ENCODE data around the gene NFE2L2.

The NFE2L2 gene

GRCh38 chr2:177291701-177292100 is 27.2 kb upstream of the NFE2L2 start:
- H3K9me3 ChIP-seq (ENCODE audit: control insufficient read depth, insufficient read depth, low read depth, low read length): no peaks in the 10 kb centered on the region
- H3K4me1 ChIP-seq (ENCODE audit: control insufficient read depth, insufficient read depth, low read length): no peaks in the 10 kb centered on the region
- no peak overlapping the region for H3K27ac ChIP-seq (ENCODE audit: low read depth, low read length)
- no peak overlapping the region for H3K9ac ChIP-seq (ENCODE audit: low read length)
- no peaks in the 10 kb centered on the region for H3K27me3 ChIP-seq (ENCODE audit: control insufficient read depth, insufficient read depth, low read length)
- no peaks in the 10 kb centered on the region for H3K36me3 ChIP-seq (ENCODE audit: control insufficient read depth, insufficient read depth, low read length)
- H3K4me3 ChIP-seq (ENCODE audit: low read depth, low read length): no peak overlapping the region

GRCh38 chr2:177289824-177290628 is 25.5 kb upstream of the NFE2L2 start:
- Histone ChIP-seq H3K4me3 (ENCODE audit: low read depth, low read length) (no peak overlapping the region), H3K36me3 (ENCODE audit: control insufficient read depth, insufficient read depth, low read length) (no peaks in the 10 kb centered on the region), H3K9ac (ENCODE audit: low read length) (no peak overlapping the region), H3K27ac (ENCODE audit: low read depth, low read length) (no peak overlapping the region), H3K4me1 (ENCODE audit: control insufficient read depth, insufficient read depth, low read length) (no peaks in the 10 kb centered on the region), H3K27me3 (ENCODE audit: control insufficient read depth, insufficient read depth, low read length) (no peaks in the 10 kb centered on the region), H3K9me3 (ENCODE audit: control insufficient read depth, insufficient read depth, low read depth, low read length) (no peaks in the 10 kb centered on the region)

GRCh38 chr2:177287814-177288213 is 23.3 kb upstream of the NFE2L2 start:
- Histone ChIP-seq H3K36me3 (ENCODE audit: control insufficient read depth, insufficient read depth, low read length) (no peaks in the 10 kb centered on the region), H3K4me1 (ENCODE audit: control insufficient read depth, insufficient read depth, low read length) (no peaks in the 10 kb centered on the region), H3K9me3 (ENCODE audit: control insufficient read depth, insufficient read depth, low read depth, low read length) (no peaks in the 10 kb centered on the region), H3K4me3 (ENCODE audit: low read depth, low read length) (no peak overlapping the region), H3K27ac (ENCODE audit: low read depth, low read length) (no peak overlapping the region), H3K9ac (ENCODE audit: low read length) (no peak overlapping the region), H3K27me3 (ENCODE audit: control insufficient read depth, insufficient read depth, low read length) (no peaks in the 10 kb centered on the region)

- Histone ChIP-seq H3K9ac (ENCODE audit: low read length) (no peak overlapping the region), H3K4me1 (ENCODE audit: control insufficient read depth, insufficient read depth, low read length) (no peaks in the 10 kb centered on the region), H3K4me3 (ENCODE audit: low read depth, low read length) (no peak overlapping the region), H3K27ac (ENCODE audit: low read depth, low read length) (no peak overlapping the region), H3K36me3 (ENCODE audit: control insufficient read depth, insufficient read depth, low read length) (no peaks in the 10 kb centered on the region), H3K9me3 (ENCODE audit: control insufficient read depth, insufficient read depth, low read depth, low read length) (no peaks in the 10 kb centered on the region), H3K27me3 (ENCODE audit: control insufficient read depth, insufficient read depth, low read length) (no peaks in the 10 kb centered on the region)
These were observed 21.6 kb upstream of the NFE2L2 start for GRCh38 chr2:177285892-177286715.

DNA sequence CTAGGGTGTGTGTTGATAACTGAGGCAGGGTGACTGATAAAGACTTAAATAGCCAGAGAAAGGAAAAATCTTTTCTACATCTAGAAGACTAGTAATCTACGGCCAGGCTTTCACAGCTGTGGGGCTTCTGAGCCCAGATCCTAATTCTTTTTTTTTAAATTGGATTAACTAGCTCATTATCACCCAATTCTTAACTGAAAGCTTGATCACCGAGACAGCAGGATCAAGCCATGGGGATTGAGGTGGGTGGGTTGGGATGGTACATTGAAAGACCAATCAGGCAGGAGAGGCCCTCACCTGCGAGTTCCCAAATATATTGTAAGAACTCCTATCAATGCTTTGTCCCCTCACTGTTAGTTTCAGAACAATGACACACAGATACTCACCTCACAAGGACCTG is 20.0 kb upstream of the NFE2L2 start:
- no peaks in the 10 kb centered on the region for H3K4me1 ChIP-seq (ENCODE audit: control insufficient read depth, insufficient read depth, low read length)

DNA sequence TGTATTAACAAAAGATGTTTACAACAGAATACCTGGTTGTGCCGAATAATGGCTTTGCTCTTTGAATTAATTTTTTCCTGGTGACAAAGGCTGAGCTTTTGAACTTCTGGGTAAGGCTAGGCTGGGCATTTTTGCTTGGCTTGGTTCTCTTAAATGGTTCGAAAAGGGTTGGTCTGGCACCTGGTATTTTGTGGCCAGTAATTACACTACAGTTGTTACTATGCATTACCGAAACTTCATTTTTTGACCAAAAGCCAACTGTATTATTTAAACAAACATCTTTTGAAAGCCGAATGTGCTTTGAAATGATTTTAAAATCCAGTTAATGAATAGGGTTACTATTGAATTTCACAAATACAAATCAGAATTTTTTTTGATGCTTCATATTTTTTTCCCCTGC is 19.4 kb upstream of the NFE2L2 start:
- Histone ChIP-seq H3K9ac (ENCODE audit: low read length) (no peak overlapping the region), H3K36me3 (ENCODE audit: control insufficient read depth, insufficient read depth, low read length) (no peaks in the 10 kb centered on the region), H3K27me3 (ENCODE audit: control insufficient read depth, insufficient read depth, low read length) (no peaks in the 10 kb centered on the region), H3K27ac (ENCODE audit: low read depth, low read length) (no peak overlapping the region), H3K4me3 (ENCODE audit: low read depth, low read length) (no peak overlapping the region), H3K4me1 (ENCODE audit: control insufficient read depth, insufficient read depth, low read length) (no peaks in the 10 kb centered on the region), H3K9me3 (ENCODE audit: control insufficient read depth, insufficient read depth, low read depth, low read length) (no peaks in the 10 kb centered on the region)

More for the DNA sequence above, 20.0 kb upstream of the NFE2L2 start:
- Histone ChIP-seq H3K36me3 (ENCODE audit: control insufficient read depth, insufficient read depth, low read length) (no peaks in the 10 kb centered on the region), H3K27ac (ENCODE audit: low read depth, low read length) (no peak overlapping the region), H3K4me3 (ENCODE audit: low read depth, low read length) (no peak overlapping the region), H3K9me3 (ENCODE audit: control insufficient read depth, insufficient read depth, low read depth, low read length) (no peaks in the 10 kb centered on the region), H3K27me3 (ENCODE audit: control insufficient read depth, insufficient read depth, low read length) (no peaks in the 10 kb centered on the region), H3K9ac (ENCODE audit: low read length) (no peak overlapping the region)

DNA sequence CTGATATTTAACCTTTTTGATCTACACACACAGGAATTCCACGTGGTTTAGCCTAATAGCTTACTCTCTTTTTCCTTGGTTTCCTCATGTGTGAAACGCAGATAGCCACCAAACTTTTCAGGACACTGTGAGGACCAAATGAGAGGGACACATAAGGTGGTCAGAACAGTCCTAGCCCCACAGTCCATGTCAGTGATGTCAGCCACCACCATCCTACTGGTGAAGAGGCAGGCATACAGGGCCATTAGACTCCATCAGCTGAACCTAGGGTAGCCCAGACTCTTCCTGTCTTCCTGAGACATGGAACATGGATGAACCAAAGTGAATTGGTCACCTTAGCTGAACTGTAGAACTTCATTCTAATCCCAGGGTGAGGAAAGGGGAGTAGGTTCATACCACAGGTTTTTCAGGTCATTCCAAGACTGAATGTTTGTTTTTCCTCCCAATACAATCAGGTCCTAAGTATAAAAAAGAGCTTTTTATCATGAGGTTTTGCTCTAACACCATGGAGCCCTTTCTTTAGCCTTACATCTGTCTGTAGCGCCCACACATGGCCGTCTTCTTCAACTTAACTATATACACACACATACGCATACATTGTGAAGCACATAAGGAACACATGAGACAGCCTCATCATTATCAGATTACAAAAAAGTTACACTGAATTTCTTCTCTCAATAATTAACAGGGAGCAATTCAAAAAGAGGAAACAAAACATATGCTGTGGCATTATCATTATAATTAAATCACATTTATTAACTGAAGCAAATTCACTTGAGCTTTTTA is 18.5 kb upstream of the NFE2L2 start:
- no peaks in the 10 kb centered on the region for H3K4me1 ChIP-seq (ENCODE audit: control insufficient read depth, insufficient read depth, low read length)
- H3K4me3 ChIP-seq (ENCODE audit: low read depth, low read length): no peak overlapping the region
- no peak overlapping the region for H3K27ac ChIP-seq (ENCODE audit: low read depth, low read length)
- H3K27me3 ChIP-seq (ENCODE audit: control insufficient read depth, insufficient read depth, low read length): no peaks in the 10 kb centered on the region
- no peaks in the 10 kb centered on the region for H3K36me3 ChIP-seq (ENCODE audit: control insufficient read depth, insufficient read depth, low read length)
- H3K9ac ChIP-seq (ENCODE audit: low read length): no peak overlapping the region
- H3K9me3 ChIP-seq (ENCODE audit: control insufficient read depth, insufficient read depth, low read depth, low read length): no peaks in the 10 kb centered on the region

GRCh38 chr2:177282181-177282641 is 17.7 kb upstream of the NFE2L2 start:
- H3K27ac ChIP-seq (ENCODE audit: low read depth, low read length): no peak overlapping the region
- no peak overlapping the region for H3K4me3 ChIP-seq (ENCODE audit: low read depth, low read length)

DNA sequence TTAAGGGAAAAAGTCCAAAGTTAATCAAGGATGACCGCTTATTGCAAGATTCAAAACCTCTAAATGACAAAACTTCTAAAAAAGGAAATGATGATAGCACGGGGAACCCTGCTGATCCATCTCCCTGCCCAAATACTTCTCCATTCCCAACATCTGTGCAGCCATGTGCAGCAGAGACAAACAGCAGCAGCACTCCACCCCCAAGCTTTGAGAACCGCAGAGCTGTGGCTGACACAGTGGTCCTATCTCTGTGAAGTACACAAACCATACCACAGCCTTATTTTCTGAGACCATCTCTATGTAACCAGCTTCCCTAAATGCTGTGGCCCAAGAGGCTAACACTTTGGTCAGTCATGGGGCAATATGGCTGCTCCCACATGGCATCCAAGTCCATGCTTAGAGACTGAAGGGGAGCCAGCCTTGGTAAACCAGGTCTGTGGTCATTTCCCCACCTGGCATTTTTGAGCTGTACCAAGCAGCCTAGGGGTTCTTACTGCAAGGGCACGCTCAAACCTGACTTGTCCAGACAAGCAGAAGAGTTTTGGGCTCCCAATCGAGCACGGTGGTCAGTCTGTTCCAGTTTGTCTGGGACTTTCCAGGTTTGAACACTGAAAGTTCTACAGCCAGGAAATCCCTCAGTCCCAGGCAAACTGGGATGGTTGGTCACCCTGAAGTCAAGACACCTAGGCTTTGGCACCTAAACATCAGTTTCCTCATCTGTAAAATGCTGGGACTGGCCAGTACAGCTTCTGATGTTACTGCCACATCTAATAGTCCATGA is 17.1 kb upstream of the NFE2L2 start:
- H3K9me3 ChIP-seq (ENCODE audit: control insufficient read depth, insufficient read depth, low read depth, low read length): no peaks in the 10 kb centered on the region
- H3K4me1 ChIP-seq (ENCODE audit: control insufficient read depth, insufficient read depth, low read length): no peaks in the 10 kb centered on the region
- no peaks in the 10 kb centered on the region for H3K36me3 ChIP-seq (ENCODE audit: control insufficient read depth, insufficient read depth, low read length)
- no peaks in the 10 kb centered on the region for H3K27me3 ChIP-seq (ENCODE audit: control insufficient read depth, insufficient read depth, low read length)
- H3K27ac ChIP-seq (ENCODE audit: low read depth, low read length): no peak overlapping the region
- H3K4me3 ChIP-seq (ENCODE audit: low read depth, low read length): no peak overlapping the region
- no peak overlapping the region for H3K9ac ChIP-seq (ENCODE audit: low read length)

More at GRCh38 chr2:177282181-177282641, 17.7 kb upstream of the NFE2L2 start:
- H3K27me3 ChIP-seq (ENCODE audit: control insufficient read depth, insufficient read depth, low read length): no peaks in the 10 kb centered on the region
- no peaks in the 10 kb centered on the region for H3K9me3 ChIP-seq (ENCODE audit: control insufficient read depth, insufficient read depth, low read depth, low read length)
- H3K9ac ChIP-seq (ENCODE audit: low read length): no peak overlapping the region
- no peaks in the 10 kb centered on the region for H3K4me1 ChIP-seq (ENCODE audit: control insufficient read depth, insufficient read depth, low read length)
- H3K36me3 ChIP-seq (ENCODE audit: control insufficient read depth, insufficient read depth, low read length): no peaks in the 10 kb centered on the region

- Histone ChIP-seq H3K9me3 (ENCODE audit: control insufficient read depth, insufficient read depth, low read depth, low read length) (no peaks in the 10 kb centered on the region), H3K9ac (ENCODE audit: low read length) (no peak overlapping the region), H3K36me3 (ENCODE audit: control insufficient read depth, insufficient read depth, low read length) (no peaks in the 10 kb centered on the region), H3K4me3 (ENCODE audit: low read depth, low read length) (no peak overlapping the region), H3K27ac (ENCODE audit: low read depth, low read length) (no peak overlapping the region), H3K27me3 (ENCODE audit: control insufficient read depth, insufficient read depth, low read length) (no peaks in the 10 kb centered on the region), H3K4me1 (ENCODE audit: control insufficient read depth, insufficient read depth, low read length) (no peaks in the 10 kb centered on the region)
These were observed 15.3 kb upstream of the NFE2L2 start for GRCh38 chr2:177279847-177280246.
